IPS DF 19.7 (cell line): ENCODE data around the gene SRGAP3.
A peak's percentile ranks its signal among the peaks of the same experiment; 100 is the strongest.

Experiments
- DNase-seq: peaks from one replicate; pipeline ENCODE4 v3.0.0-alpha.2; 2013; ENCODE audit warnings: low read depth, low spot score

Gene SRGAP3

GRCh38 chr3:9201955-9202354, 47.5 kb downstream of the SRGAP3 start:
- no peak for DNase-seq

GRCh38 chr3:9201266-9201665, 48.2 kb downstream of the SRGAP3 start:
- no peak for DNase-seq

- no peak for DNase-seq
These were observed 49.7 kb downstream of the SRGAP3 start for GRCh38 chr3:9199775-9200174.

GRCh38 chr3:9198899-9199335, 50.5 kb downstream of the SRGAP3 start:
- DNase-seq: no peak

- DNase-seq: no peak
These were observed 51.2 kb downstream of the SRGAP3 start for GRCh38 chr3:9198261-9198660.

- DNase-seq: peak; percentile 17
These were observed 53.4 kb downstream of the SRGAP3 start for GRCh38 chr3:9196020-9196419.

GRCh38 chr3:9195390-9195789, 54.1 kb downstream of the SRGAP3 start:
- no peak for DNase-seq

GRCh38 chr3:9194509-9195184, 54.8 kb downstream of the SRGAP3 start:
- DNase-seq: no peak

- no peak for DNase-seq
These were observed 55.7 kb downstream of the SRGAP3 start for GRCh38 chr3:9193633-9194195.

- DNase-seq: no peak
These were observed 56.2 kb downstream of the SRGAP3 start for GRCh38 chr3:9193211-9193610.

GRCh38 chr3:9192248-9193025, 57.0 kb downstream of the SRGAP3 start:
- DNase-seq: no peak

GRCh38 chr3:9190276-9190675, 59.2 kb downstream of the SRGAP3 start:
- DNase-seq: no peak

- no peak for DNase-seq
These were observed 60.9 kb downstream of the SRGAP3 start for GRCh38 chr3:9188583-9188982.

- DNase-seq: no peak
These were observed 63.7 kb downstream of the SRGAP3 start for GRCh38 chr3:9185701-9186100.

GRCh38 chr3:9185046-9185445, 64.4 kb downstream of the SRGAP3 start:
- no peak for DNase-seq

- no peak for DNase-seq
These were observed 65.0 kb downstream of the SRGAP3 start for GRCh38 chr3:9184461-9184835.

- DNase-seq: peak; percentile 42
These were observed 65.5 kb downstream of the SRGAP3 start for GRCh38 chr3:9183811-9184460.

GRCh38 chr3:9183011-9183410, 66.4 kb downstream of the SRGAP3 start:
- DNase-seq: no peak

- no peak for DNase-seq
These were observed 68.7 kb downstream of the SRGAP3 start for GRCh38 chr3:9180764-9181117.

- DNase-seq: no peak
These were observed 69.4 kb downstream of the SRGAP3 start for GRCh38 chr3:9179826-9180763.

- no peak for DNase-seq
These were observed 70.7 kb downstream of the SRGAP3 start for GRCh38 chr3:9178697-9179096.
